GM11168 (cell line): Measurements from ENCODE around the gene KLF16.

Source experiments
- in situ Hi-C: fragments of 300-500 bp; cut with MboI; formaldehyde crosslinking; loops from one replicate; pipeline ENCODE4 v1.12.0; 2022; ENCODE audit warnings: low sequenced_read_pairs; ENCODE audit not compliant: unreplicated experiment

KLF16 gene

GRCh38 chr19:1845642-1846041, 17.7 kb downstream of the KLF16 start:
- in situ Hi-C loops, result no loop called here

- in situ Hi-C loops, result no loop called here
These were observed 18.3 kb downstream of the KLF16 start for GRCh38 chr19:1845125-1845515.

GRCh38 chr19:1844513-1845124, 18.8 kb downstream of the KLF16 start:
- in situ Hi-C loops, result no loop called here

GRCh38 chr19:1843646-1844394, 19.6 kb downstream of the KLF16 start:
- in situ Hi-C loops, result no loop called here

GRCh38 chr19:1843116-1843515, 20.3 kb downstream of the KLF16 start:
- in situ Hi-C loops, result no loop called here

GRCh38 chr19:1841209-1841924, 22.0 kb downstream of the KLF16 start:
- in situ Hi-C loops, result no loop called here

- in situ Hi-C loops, result no loop called here
These were observed 22.8 kb downstream of the KLF16 start for GRCh38 chr19:1840541-1841115.

GRCh38 chr19:1839658-1840540, 23.5 kb downstream of the KLF16 start:
- in situ Hi-C loops, result no loop called here

GRCh38 chr19:1837625-1838105, 25.7 kb downstream of the KLF16 start:
- in situ Hi-C loops, result no loop called here

- in situ Hi-C loops, result no loop called here
These were observed 26.2 kb downstream of the KLF16 start for GRCh38 chr19:1837222-1837565.

GRCh38 chr19:1836458-1837221, 26.7 kb downstream of the KLF16 start:
- in situ Hi-C loops, result no loop called here

- in situ Hi-C loops, result no loop called here
These were observed 29.8 kb downstream of the KLF16 start for GRCh38 chr19:1833540-1833939.

- in situ Hi-C loops, result no loop called here
These were observed 31.2 kb downstream of the KLF16 start for GRCh38 chr19:1832046-1832663.

GRCh38 chr19:1830978-1831377, 32.4 kb downstream of the KLF16 start:
- in situ Hi-C loops, result no loop called here

GRCh38 chr19:1830568-1830967, 32.8 kb downstream of the KLF16 start:
- in situ Hi-C loops, result no loop called here

- in situ Hi-C loops, result no loop called here
These were observed 33.4 kb downstream of the KLF16 start for GRCh38 chr19:1829958-1830357.

GRCh38 chr19:1828279-1829238, 34.8 kb downstream of the KLF16 start:
- in situ Hi-C loops, result no loop called here
